ENCODE results near the gene SLCO1B1.
"Not testable (repeated sequence)": the region's sequence is repeated elsewhere in the genome, so short reads cannot be mapped to it uniquely, and the experiment has no call there.

Gene SLCO1B1

DNA sequence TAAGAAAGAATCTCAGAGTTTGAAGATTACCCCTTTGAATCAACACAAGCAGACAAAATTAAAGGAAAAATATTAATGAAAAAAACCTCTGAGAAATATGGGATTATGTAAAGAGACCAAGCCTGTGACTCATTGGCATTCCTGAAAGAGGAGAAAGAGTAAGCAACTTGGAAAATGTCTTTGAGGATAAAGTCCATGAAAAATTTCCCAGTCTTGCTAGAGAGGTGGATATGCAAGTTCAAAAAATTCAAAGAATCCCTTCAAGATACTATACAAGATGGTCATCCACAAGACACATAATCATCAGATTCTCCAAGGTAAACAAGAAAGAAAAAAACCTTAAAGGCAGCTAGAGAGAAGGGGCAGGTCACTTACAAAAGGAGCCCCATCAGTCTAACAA, 13.3 kb downstream of the SLCO1B1 start:
- no peaks in the 10 kb centered on the region for H3K27me3 ChIP-seq (ENCODE audit: control insufficient read depth, insufficient read depth, low read length)
- H3K79me2 ChIP-seq, result no peaks in the 10 kb centered on the region
- H3K4me1 ChIP-seq, result no peaks in the 10 kb centered on the region
- TF ChIP-seq, protein P1, sequence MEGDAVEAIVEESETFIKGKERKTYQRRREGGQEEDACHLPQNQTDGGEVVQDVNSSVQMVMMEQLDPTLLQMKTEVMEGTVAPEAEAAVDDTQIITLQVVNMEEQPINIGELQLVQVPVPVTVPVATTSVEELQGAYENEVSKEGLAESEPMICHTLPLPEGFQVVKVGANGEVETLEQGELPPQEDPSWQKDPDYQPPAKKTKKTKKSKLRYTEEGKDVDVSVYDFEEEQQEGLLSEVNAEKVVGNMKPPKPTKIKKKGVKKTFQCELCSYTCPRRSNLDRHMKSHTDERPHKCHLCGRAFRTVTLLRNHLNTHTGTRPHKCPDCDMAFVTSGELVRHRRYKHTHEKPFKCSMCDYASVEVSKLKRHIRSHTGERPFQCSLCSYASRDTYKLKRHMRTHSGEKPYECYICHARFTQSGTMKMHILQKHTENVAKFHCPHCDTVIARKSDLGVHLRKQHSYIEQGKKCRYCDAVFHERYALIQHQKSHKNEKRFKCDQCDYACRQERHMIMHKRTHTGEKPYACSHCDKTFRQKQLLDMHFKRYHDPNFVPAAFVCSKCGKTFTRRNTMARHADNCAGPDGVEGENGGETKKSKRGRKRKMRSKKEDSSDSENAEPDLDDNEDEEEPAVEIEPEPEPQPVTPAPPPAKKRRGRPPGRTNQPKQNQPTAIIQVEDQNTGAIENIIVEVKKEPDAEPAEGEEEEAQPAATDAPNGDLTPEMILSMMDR (IDR thresholded peaks at IDR 0.05), result no peak
- no peak overlapping the region for H3K4me2 ChIP-seq (ENCODE audit: low read length)
- no peak overlapping the region for H3K9ac ChIP-seq
- H3K9me3 ChIP-seq (ENCODE audit: control insufficient read depth, low read length), result no peaks in the 10 kb centered on the region
- no peak overlapping the region for H3K27ac ChIP-seq
- no peak overlapping the region for H3K4me3 ChIP-seq (ENCODE audit: low read depth, low read length)
- no peak overlapping the region for H2AFZ ChIP-seq
- no peaks in the 10 kb centered on the region for H3K36me3 ChIP-seq (ENCODE audit: control insufficient read depth, insufficient read depth, low read length)

DNA sequence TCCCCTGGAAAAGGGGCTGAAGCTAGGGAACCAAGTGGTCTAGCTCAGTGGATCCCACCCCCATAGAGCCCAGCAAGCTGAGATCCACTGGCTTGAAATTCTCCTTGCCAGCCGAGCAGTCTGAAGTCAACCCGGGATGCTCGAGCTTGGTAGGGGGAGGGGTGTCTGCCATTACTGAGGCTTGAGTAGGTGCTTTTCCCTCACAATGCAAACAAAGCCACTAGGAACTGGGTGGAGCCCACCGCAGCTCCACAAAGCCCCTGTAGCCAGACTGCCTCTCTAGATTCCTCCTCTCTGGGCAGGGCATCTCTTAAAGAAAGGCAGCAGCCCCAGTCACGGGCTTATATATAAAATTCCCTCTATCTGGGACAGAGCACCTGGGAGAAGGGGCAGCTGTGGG, 18.9 kb downstream of the SLCO1B1 start:
- not testable (repeated sequence) for H3K4me1 ChIP-seq; H3K36me3 ChIP-seq (ENCODE audit: control insufficient read depth, insufficient read depth, low read length); H2AFZ ChIP-seq; H3K9ac ChIP-seq; H3K27ac ChIP-seq; H3K4me2 ChIP-seq (ENCODE audit: low read length); H3K27me3 ChIP-seq (ENCODE audit: control insufficient read depth, insufficient read depth, low read length); H3K79me2 ChIP-seq; H3K4me3 ChIP-seq (ENCODE audit: low read depth, low read length); H3K9me3 ChIP-seq (ENCODE audit: control insufficient read depth, low read length)

GRCh38 chr12:21151184-21151583, 20.2 kb downstream of the SLCO1B1 start:
- no peak overlapping the region for H3K4me2 ChIP-seq (ENCODE audit: low read length)
- H3K27me3 ChIP-seq (ENCODE audit: control insufficient read depth, insufficient read depth, low read length), result no peaks in the 10 kb centered on the region
- TF ChIP-seq, protein P1 (IDR thresholded peaks at IDR 0.05), result no peak
- no peak overlapping the region for H3K9ac ChIP-seq
- H3K4me1 ChIP-seq, result no peaks in the 10 kb centered on the region
- no peaks in the 10 kb centered on the region for H3K9me3 ChIP-seq (ENCODE audit: control insufficient read depth, low read length)
- H3K27ac ChIP-seq, result no peak overlapping the region
- H2AFZ ChIP-seq, result no peak overlapping the region
- H3K79me2 ChIP-seq, result no peaks in the 10 kb centered on the region
- H3K36me3 ChIP-seq (ENCODE audit: control insufficient read depth, insufficient read depth, low read length), result no peaks in the 10 kb centered on the region
- no peak overlapping the region for H3K4me3 ChIP-seq (ENCODE audit: low read depth, low read length)

- H3K27me3 ChIP-seq (ENCODE audit: control insufficient read depth, insufficient read depth, low read length), result no peaks in the 10 kb centered on the region
- no peak overlapping the region for H2AFZ ChIP-seq
- H3K9me3 ChIP-seq (ENCODE audit: control insufficient read depth, low read length), result no peaks in the 10 kb centered on the region
- no peak overlapping the region for H3K9ac ChIP-seq
- H3K4me1 ChIP-seq, result no peaks in the 10 kb centered on the region
- TF ChIP-seq, protein P1 (IDR thresholded peaks at IDR 0.05), result no peak
- no peak overlapping the region for H3K4me3 ChIP-seq (ENCODE audit: low read depth, low read length)
- no peak overlapping the region for H3K4me2 ChIP-seq (ENCODE audit: low read length)
- no peaks in the 10 kb centered on the region for H3K36me3 ChIP-seq (ENCODE audit: control insufficient read depth, insufficient read depth, low read length)
- H3K27ac ChIP-seq, result no peak overlapping the region
- no peaks in the 10 kb centered on the region for H3K79me2 ChIP-seq
Measured at GRCh38 chr12:21155522-21156351, 24.7 kb downstream of the SLCO1B1 start.

DNA sequence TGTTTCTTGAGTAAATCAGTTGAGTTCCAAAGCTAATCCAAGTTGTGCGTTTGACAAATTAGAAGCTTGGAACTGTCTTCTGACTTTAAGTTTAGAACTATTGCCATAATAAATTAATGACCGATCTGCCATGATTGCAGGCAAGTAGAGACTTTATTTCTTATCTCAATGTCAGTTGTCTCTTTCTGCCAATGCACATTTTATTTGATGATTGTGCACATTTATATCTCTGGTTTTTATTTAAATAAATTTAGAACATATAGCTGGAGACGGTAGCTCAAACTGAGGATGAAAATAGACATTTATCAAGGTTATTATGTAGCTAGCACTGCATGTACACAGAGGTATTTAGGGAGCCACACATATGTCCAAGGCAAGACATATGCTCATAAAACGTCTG, 34.1 kb downstream of the SLCO1B1 start:
- Histone ChIP-seq H3K9ac (no peak overlapping the region), H3K4me2 (ENCODE audit: low read length) (no peak overlapping the region), H3K9me3 (ENCODE audit: control insufficient read depth, low read length) (no peaks in the 10 kb centered on the region), H2AFZ (no peak overlapping the region), H3K79me2 (no peaks in the 10 kb centered on the region), H3K36me3 (ENCODE audit: control insufficient read depth, insufficient read depth, low read length) (no peaks in the 10 kb centered on the region), H3K27me3 (ENCODE audit: control insufficient read depth, insufficient read depth, low read length) (no peaks in the 10 kb centered on the region), H3K4me1 (no peaks in the 10 kb centered on the region), H3K4me3 (ENCODE audit: low read depth, low read length) (no peak overlapping the region), H3K27ac (no peak overlapping the region)
- TF ChIP-seq, protein P1 (IDR thresholded peaks at IDR 0.05), result no peak
